Astrocyte of the spinal cord (primary cell): Measurements from ENCODE around the gene UBLCP1.
"Not testable (repeated sequence)": the region's sequence is repeated elsewhere in the genome, so short reads cannot be mapped to it uniquely, and the experiment has no call there.

Experiments
- DNase-seq: peaks from one replicate; pipeline ENCODE4 v3.0.0; 2011; ENCODE audit warnings: low read depth, low spot score
- H3K4me3 ChIP-seq: 2 replicates; pipeline ENCODE4 v1.5.1; 2011; ENCODE audit warnings: low read depth, mild to moderate bottlenecking, low read length, moderate library complexity
- CTCF ChIP-seq: IDR thresholded peaks from 2 replicates; pipeline ENCODE4 v1.5.1; 2012; ENCODE audit warnings: low read depth, mild to moderate bottlenecking, low read length, inconsistent platforms
- in situ Hi-C: cut with HindIII; loops from 2 replicates; pipeline ENCODE4 v1.10.0; 2017; ENCODE audit warnings: low sequenced_read_pairs

Gene UBLCP1

DNA sequence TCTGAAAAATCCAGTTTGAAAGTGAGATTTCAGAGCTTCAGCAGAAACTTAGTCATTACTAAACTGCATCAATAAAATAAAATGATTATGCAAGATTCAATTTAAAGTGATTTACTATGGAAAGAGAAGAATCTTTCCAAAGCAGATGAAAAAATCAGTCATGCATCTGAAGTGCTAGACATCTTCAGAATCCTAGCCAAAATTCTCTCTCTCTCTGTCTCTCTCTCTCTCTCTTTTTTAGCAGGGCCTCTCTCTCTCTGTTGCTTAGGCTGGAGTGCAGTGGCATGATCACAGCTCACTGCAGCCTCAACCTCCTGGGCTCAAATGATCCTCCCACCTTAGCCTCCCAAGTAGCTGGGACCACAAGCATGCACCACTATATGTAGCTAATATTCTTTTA lies 18.2 kb upstream of the UBLCP1 start:
- in situ Hi-C loops, result no loop called here
- TF ChIP-seq CTCF, result no peak
- DNase-seq, result no peak
- no peak overlapping the region for H3K4me3 ChIP-seq

- TF ChIP-seq CTCF, result no peak
- no peak for DNase-seq
- in situ Hi-C loops, result no loop called here
- no peak overlapping the region for H3K4me3 ChIP-seq
Measured at GRCh38 chr5:159249158-159249557, 13.9 kb upstream of the UBLCP1 start.

DNA sequence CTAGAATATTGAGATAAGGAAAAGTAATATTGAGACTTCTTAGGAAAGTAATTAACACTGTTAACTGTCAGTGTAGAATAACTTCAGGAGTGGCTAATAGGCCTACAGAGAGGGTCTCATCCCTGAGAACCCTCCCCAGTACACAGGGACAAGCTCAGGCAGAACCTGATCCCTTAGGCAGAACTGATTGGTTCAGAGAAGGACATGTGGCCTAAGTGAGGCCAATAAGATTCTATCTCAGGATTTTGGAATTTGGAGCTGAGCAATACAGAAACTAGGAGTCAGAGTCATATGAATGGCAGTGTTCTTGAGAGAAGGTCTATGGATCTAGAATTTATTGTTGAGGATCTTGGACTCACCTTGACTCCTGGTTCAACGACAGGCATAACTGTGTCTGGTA lies 10.9 kb upstream of the UBLCP1 start:
- no peak for TF ChIP-seq CTCF
- in situ Hi-C loops, result no loop called here

GRCh38 chr5:159257007-159257406 lies 6.1 kb upstream of the UBLCP1 start:
- TF ChIP-seq CTCF, result no peak
- in situ Hi-C loops, result no loop called here
- H3K4me3 ChIP-seq, result no peak overlapping the region
- no peak for DNase-seq

More for the DNA sequence above, 10.9 kb upstream of the UBLCP1 start:
- no peak overlapping the region for H3K4me3 ChIP-seq
- no peak for DNase-seq

DNA sequence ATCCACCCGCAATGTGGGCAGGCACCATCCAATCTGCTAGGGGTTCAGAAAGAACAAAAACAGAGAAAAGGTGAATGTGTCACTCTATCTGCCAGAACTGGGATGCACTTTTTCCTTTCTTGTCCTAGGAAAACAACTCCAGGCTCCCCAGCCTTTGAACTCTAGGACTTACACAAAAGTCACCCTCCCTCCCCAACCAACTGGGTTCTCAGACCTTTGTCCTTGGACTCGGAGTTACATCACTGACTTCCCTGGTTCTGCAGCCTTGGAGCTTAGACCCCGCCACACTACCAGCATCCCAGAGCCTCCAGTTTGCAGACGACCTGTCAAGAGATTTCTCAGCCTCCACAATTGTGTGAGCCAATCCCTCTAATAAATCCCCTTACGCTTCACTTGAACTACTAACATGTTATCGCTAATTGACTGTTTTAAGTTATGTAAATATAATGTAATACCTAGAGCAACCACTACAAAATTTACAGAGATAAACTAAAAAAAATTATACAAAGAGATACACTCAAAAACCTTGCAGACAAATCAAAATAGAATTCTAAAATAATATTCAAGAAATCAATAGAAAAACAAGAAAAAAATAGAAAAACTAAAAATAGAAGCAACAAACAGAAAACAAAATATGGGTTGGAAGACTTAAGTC lies 5.3 kb upstream of the UBLCP1 start:
- in situ Hi-C loops, result no loop called here
- TF ChIP-seq CTCF, result no peak
- H3K4me3 ChIP-seq, result no peak overlapping the region
- DNase-seq, result no peak

- TF ChIP-seq CTCF, result no peak
- in situ Hi-C loops, result no loop called here
- no peak for DNase-seq
- H3K4me3 ChIP-seq, result no peak overlapping the region
Measured at GRCh38 chr5:159258361-159258760, 4.7 kb upstream of the UBLCP1 start.

DNA sequence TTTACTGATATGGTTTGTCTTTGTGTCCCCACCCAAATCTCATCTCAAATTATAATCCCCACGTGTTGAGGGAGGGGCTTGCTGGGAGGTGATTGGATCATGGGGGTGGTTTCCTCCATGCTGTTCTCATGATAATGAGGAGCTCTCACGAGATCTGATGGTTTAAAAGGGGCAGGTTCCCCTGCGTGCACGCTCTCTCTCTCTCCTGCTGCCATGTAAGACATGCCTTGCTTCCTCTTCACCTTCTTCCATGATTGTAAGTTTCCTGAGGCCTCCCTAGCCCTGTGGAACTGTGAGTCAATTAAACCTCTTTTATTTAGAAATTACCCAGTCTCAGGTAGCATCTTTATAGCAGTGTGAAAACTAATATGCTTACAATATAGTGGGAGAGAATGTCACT lies 2.9 kb upstream of the UBLCP1 start:
- in situ Hi-C loops, H3K4me3 ChIP-seq: not testable (repeated sequence)

More for the DNA sequence above, 2.9 kb upstream of the UBLCP1 start:
- not testable (repeated sequence) for DNase-seq
